HG02981 (cell line): ENCODE results near the gene ROMO1.
"Not testable (repeated sequence)": the region's sequence is repeated elsewhere in the genome, so short reads cannot be mapped to it uniquely, and the experiment has no call there.

Source experiments
- ATAC-seq: cut with Tn5 transposase; IDR thresholded peaks from one replicate; pipeline ENCODE4 v1.9.1; 2021; ENCODE audit warnings: mild to moderate bottlenecking, moderate library complexity; ENCODE audit not compliant: unreplicated experiment

The ROMO1 gene

GRCh38 chr20:35729283-35729807 is 30.1 kb downstream of the ROMO1 start:
- ATAC-seq = no peak

DNA sequence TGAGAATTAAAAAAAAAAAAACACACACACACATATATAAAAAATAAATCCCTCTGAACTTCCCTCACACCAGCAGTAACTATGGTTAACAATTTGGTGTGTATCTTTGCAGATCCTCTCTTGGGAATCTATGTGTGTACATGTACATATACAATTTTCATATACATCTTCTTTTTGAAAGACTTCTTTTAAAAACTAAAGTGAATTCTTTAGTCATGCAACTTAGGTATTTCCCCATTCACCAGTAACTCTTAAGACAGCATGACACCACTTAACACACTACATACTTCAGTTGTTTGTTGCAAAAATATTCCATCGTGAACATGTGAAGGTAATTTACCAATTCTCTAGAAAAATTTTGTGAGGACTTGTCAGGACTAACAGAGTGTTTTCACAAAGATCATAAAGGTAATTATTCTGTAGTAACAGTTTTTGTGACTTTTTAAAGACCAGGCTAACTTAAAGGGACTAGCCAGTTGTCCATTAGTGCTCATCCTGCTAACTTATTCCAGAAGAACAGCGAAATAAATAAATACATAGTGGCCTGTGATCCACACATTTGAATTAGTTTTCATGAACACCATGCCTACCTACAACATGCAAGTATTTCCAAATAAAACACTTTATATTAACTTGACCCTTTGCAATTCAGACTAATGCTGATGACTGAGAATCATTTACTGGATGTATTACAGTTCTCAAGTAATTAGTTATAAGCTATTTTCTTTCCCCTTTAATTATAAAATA is 30.8 kb downstream of the ROMO1 start:
- ATAC-seq = no peak

DNA sequence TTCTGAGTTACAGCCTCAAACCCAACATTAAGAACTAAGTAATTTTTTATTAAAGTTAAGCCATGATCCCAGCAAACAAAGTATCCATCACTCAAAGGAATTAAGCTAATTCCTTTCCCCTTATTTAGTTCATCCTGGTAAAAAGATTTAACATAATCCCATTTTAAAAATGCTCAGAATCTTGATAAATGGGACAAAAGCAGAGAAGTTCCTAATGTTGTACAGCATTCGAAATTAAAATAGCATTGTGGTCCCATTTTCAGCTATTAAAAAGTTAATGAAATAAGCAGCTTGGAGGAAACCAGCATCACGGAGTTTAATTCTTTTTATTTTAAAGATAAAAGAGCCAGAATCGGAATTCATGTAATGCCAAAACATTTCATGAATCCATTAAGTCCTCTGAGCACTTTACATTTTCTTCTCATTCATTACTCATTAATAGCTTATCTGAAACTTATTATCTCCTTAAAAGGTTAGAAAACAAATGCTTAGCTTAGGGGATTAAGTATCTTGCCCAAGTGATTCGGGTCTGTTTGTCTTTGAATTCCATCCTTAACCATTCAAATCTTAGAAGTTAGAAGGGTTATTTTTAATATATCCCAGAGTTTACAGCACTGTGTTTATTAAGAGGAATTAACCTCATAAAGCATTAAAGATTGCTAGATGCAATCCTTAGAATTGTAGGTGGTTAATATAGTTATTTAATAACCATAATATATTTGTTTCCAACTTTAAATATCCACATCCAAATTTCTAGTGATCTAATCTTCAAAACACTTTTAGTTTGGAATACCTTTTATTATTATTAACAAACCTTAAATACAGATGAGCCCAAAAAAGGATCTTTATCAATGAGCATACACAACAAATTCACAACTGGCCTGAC is 31.6 kb downstream of the ROMO1 start:
- no peak for ATAC-seq

- ATAC-seq = no peak
Measured at GRCh38 chr20:35731469-35731788, 32.2 kb downstream of the ROMO1 start.

DNA sequence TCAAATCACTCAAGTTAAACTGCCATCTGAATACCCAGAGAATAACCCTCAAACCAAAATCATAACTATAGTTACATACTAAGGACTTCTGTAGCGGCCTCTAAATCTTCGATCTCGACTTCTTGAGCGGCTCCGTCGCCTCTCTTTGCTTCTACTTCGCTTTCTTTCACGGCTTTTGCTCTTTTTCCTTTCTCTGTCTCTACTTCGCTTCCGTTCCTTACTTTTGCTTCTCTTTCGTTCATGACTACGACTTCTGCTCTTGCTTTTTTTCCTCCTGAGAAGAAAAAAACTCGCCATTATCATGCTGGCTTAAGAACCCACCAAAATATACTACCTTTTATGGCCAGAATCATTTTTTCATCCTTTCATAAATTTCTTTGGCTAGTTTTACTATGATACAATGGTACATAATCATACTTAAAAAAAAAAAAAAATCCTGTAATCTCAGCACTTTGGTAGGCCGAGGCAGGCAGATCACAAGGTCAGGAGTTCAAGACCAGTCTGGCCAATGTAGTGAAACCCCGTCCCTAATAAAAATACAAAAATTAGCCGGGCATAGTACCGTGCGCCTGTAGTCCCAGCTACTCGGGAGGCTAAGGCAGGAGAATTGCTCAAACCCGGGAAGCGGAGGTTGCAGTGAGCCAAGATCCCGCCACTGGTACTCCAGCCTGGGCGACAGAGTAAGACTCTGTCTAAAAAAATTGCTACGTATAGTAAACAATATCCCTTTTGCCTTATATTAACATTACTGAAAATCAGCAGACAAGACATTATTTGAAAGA is 32.8 kb downstream of the ROMO1 start:
- ATAC-seq = no peak

DNA sequence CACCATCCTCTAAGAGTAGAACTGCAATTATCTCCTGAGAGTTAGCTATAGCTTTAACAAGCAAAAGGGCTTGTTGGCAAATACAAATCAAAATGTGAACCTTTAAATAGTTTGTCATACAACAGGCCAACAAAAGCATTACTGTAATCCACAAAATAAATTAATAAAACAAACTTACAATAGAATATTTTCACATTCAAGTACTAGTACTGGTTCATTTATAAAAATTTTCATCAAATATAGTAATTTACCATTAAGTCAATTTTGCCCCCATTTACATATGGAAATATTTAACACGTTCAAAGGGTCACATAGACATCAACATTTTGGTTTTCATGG is 33.4 kb downstream of the ROMO1 start:
- ATAC-seq = no peak

GRCh38 chr20:35734374-35734773 is 35.2 kb downstream of the ROMO1 start:
- no peak for ATAC-seq

DNA sequence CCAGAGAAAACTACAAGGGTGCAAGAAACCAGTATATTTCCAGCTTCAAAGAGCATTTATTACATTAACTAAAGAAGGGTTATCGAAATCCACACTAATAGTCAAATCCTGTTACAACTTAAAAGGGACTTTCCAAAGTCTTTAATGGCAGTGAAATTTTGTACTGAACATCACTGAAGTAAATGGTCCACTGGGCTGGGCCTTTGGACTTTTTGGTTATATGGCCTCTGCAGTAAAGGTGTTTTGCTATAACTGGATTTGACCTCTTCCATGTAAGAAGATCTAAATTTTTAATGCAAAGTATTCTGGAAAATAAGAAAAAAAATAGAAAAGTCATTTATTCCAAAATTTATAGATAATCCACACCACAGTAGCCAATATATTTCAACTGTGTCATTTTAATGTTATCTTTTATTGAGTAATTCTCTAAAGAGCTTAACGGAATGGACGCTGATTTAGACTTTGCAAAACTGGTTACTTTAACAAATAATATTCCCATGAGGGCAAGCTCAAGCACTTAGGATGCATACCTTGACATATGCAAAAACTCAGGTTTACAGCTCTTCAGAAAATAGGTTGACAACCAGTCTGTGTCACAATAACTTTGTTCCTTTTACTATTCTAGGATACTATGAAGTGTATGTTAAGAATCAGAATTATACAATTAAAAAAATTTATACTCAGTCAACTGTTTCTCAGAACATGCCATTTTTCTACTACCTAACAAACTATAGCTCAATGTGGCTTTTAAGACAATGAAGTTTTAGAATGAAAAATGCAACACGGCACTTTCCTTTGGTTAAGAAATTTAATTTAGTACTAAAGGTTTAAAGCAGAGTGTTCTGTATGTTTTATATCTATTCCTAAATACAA is 35.8 kb downstream of the ROMO1 start:
- no peak for ATAC-seq

DNA sequence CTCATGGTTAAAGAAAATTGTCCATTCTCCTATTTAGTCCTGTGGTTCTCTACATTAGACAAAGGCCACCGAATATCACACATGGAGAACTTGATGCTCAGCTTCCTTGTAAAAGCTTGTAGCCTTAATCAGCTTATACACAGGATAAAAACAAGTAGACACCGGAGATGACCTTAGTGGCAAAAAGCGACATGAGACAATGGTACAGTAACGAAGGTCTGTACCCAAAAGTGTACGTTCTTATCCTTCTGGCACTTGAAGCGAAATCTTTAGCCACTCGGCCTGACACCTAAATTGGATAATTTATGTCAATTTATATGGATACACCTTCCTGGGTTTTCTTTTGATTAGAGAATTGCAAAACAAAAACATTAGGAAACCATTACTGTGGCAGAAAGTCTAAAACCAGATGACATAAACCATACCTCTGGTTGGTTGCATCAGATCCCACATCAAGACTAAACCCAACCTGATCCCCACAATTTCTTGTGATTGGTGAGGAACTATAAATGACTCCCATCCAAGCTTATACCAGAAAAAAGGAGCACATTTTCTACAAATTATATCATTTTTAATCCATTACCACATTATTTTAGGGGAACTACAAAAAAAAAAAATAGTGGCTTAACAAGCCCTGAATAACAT is 36.7 kb downstream of the ROMO1 start:
- ATAC-seq = no peak

DNA sequence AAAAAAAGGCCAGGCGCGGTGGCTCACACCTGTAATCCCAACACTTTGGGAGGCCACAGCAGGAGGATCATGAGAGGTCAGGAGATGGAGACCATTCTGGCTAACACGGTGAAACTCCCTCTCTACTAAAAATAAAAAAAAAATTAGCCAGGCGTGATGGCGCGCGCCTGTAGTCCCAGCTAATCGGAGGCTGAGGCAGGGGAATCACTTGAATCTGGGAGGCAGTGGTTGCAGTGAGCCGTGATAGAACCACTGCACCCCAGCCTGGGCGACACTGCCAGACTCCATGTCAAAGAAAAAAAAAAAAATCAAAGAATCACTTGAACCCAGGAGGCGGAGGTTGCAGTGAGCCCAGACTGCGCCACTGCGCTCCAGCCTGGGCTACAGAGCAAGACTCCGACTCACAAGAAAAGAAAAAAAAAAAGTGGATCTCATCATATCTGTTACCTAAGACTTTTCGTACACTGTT is 38.7 kb downstream of the ROMO1 start:
- ATAC-seq = no peak

DNA sequence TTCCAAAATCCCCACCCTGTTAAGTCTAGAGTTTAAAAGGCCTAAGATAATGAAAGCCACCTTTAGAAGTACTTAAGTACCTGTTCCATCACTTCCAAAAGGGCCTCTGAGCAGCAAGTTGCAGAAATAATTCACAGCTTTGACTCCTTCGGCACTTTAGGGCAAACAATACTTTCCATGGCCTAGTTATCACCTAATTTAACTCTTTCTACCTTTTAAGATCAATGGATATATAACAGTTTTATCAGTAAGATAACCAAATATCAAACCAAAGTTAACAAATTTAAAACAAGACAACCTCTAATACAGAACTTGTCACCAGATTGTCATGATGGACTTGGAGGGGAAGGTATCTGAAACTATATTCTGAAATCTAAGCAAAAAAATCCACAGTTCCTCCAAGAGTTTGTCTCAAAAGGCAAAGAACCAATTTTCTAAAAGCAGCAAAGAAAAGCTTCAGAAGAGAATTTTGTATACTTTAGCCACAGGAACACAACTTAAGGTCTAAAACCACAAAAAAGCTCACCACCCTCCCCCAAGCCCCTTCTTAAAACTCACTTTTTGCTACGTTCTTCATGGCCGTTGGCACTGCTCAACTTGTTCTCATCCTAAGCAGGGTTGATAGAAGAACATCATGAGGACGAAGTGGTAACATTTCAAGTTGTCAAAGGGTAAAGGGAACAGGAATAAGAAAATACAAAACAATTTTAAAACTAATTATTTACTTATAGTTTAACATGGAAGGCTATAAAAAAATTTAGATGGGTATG is 39.4 kb downstream of the ROMO1 start:
- ATAC-seq = no peak

DNA sequence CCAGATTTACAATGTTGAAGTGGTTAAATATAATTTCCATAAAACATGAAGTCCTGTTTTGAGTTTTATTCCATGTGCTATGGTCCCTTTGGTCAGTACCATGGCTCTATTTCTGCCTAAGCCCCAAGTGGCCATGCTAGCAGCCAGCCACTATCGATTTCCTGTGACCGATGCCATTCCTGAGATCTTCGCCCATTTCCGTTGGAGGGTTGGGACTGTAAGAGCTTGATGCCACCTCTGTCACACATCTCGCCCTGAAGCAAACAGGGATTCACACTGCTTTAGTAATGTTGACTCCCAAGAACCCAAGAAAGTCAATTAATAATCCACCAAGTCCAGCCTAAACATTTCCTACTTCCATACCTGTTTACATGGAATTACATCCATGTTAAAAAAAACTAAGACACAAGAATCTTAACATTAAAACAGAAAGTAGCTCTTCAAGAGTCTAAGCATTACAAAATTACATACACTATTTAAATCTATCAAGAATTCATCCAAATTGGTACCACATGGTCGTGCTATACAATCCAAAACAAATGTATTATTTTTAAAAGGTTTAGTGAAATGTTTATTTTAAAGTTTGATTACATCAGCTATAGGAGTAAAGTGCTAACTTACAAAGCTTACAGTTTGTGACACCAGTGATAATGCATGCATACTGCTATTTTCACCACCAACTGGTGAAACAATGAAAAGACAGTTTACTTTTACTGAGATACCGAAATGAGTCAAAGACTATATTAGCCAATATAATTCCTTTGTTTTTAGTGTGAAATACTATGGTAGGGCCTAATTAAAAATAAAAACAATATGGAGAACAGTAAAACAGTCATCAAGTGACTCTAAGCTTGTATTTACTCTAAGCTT is 40.3 kb downstream of the ROMO1 start:
- no peak for ATAC-seq

- ATAC-seq = peak; percentile 83
Measured at GRCh38 chr20:35741892-35742740, 42.9 kb downstream of the ROMO1 start, which contains the start of gene RBM39. TSS of gene RBM39 (minus strand) at chr20:35742260. CDS start at chr20:35740874, 1,386 bp downstream.

DNA sequence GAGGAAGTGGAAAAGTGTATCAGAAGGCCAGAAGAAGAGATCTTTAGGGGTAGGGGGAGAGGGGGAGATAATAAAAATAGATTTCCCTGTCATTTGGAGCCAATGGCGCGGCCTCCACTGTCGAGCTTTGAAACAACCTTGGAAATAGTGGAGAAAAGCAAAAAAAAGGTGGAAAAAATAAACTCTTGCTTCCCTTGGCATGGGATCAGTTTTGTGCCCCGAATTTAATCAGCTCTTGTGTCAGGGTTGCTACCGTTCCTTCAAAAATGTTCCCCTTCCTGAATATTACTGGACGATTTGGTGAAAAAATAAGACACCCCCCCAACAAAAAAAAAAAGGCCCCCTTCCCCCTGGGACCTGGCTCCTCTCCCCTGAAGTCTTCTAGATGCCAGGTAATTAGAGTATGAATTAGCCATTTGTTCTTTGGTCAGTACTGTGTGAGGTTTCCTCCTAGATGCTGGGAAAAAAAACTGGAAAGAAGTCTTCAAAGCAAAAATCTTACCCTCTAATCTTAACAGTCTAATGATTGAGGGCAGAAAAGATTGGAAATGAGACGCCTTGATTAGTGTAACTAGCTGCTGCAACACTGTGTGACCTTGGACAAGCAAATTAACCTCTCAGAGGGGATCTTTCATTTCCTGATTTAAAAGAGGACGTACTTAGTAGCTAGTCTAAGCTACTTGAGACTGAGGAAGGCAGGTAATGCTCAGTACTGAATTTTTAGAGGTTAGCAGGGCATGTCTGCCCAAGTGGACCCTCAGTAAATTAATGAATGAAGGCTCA is 43.7 kb downstream of the ROMO1 start:
- ATAC-seq = no peak

- no peak for ATAC-seq
Measured at GRCh38 chr20:35743693-35744491, 44.7 kb downstream of the ROMO1 start.

DNA sequence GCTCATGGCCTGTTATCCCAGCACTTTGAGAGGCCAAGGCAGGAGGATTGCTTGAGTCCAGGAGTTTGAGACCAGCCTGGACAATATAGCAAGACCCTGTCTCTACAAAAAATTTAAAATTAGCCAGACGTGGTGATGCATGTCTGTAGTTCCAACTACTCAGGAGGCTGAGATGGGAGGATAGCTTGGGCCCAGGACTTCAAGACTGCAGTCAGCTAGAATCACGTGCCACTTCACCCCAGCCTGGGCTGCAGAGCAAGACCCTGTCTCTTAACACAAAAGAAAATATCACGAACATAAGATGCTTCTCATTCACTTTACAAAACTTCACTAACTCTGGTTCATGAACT is 45.3 kb downstream of the ROMO1 start:
- not testable (repeated sequence) for ATAC-seq
